Loucy (cell line): Measurements from ENCODE around the gene EFNA3.

Experiments used
- H2AFZ ChIP-seq: fragments of 200-600 bp; sonication (generic); 2 replicates; pipeline ENCODE4 v1.6.0; 2016; ENCODE audit warnings: antibody characterized with exemption, mild to moderate bottlenecking, low read length, moderate library complexity
- H3F3A ChIP-seq: fragments of 200-600 bp; 2 replicates; pipeline ENCODE4 v1.6.0; 2016; ENCODE audit warnings: antibody characterized with exemption, low read depth, mild to moderate bottlenecking
- H3K27me3 ChIP-seq: fragments of 200-600 bp; sonication (generic); 2 replicates; pipeline ENCODE4 v1.6.1; 2014; ENCODE audit warnings: low read length, mild to moderate bottlenecking; ENCODE audit not compliant: insufficient read depth, poor library complexity, severe bottlenecking
- H3K36me3 ChIP-seq: fragments of 200-600 bp; sonication (generic); 2 replicates; pipeline ENCODE4 v1.6.1; 2016; ENCODE audit warnings: low read length; ENCODE audit not compliant: insufficient read depth
- H3K4me1 ChIP-seq: fragments of 200-600 bp; sonication (generic); 2 replicates; pipeline ENCODE4 v1.5.1; 2014; ENCODE audit warnings: low read length, mild to moderate bottlenecking; ENCODE audit not compliant: insufficient read depth, poor library complexity, severe bottlenecking
- H3K4me2 ChIP-seq: fragments of 200-600 bp; sonication (generic); 2 replicates; pipeline ENCODE4 v1.6.0; 2014; ENCODE audit warnings: antibody characterized with exemption, low read length, low read depth, mild to moderate bottlenecking; ENCODE audit not compliant: poor library complexity, severe bottlenecking
- H3K4me3 ChIP-seq: fragments of 200-600 bp; sonication (generic); 2 replicates; pipeline ENCODE4 v1.5.1; 2014; ENCODE audit warnings: low read length, mild to moderate bottlenecking, mixed read lengths; ENCODE audit not compliant: poor library complexity, severe bottlenecking
- H3K79me2 ChIP-seq: fragments of 200-600 bp; sonication (generic); 2 replicates; pipeline ENCODE4 v1.6.1; 2014; ENCODE audit warnings: low read length; ENCODE audit not compliant: insufficient read depth
- H3K9ac ChIP-seq: fragments of 200-600 bp; sonication (generic); 2 replicates; pipeline ENCODE4 v1.6.0; 2014; ENCODE audit warnings: mild to moderate bottlenecking, low read depth, low read length, moderate library complexity; ENCODE audit not compliant: poor library complexity, severe bottlenecking
- H3K9me2 ChIP-seq: fragments of 200-600 bp; sonication (generic); replicated peaks from 2 replicates; pipeline ENCODE4 v1.6.1; 2016; ENCODE audit warnings: low read depth, low read length, mixed read lengths
- H3K9me3 ChIP-seq: fragments of 200-600 bp; sonication (generic); 2 replicates; pipeline ENCODE4 v1.6.1; 2014; ENCODE audit warnings: mild to moderate bottlenecking, antibody characterized with exemption, low read length, low read depth; ENCODE audit not compliant: insufficient read depth
- H4K20me1 ChIP-seq: fragments of 200-600 bp; sonication (generic); 2 replicates; pipeline ENCODE4 v1.6.0; 2014; ENCODE audit warnings: antibody characterized with exemption, low read length, mild to moderate bottlenecking; ENCODE audit not compliant: insufficient read depth, poor library complexity, severe bottlenecking
- CTCF ChIP-seq: fragments of 200-600 bp; sonication (generic); conservative IDR thresholded peaks from 2 replicates; pipeline ENCODE4 v1.5.1; 2014; ENCODE audit warnings: mild to moderate bottlenecking, antibody characterized with exemption, low read length
- EZH2phosphoT487 ChIP-seq: fragments of 200-600 bp; IDR thresholded peaks from 2 replicates; pipeline ENCODE4 v1.6.1; 2018; ENCODE audit warnings: antibody characterized with exemption, mild to moderate bottlenecking, moderate library complexity, borderline replicate concordance

EFNA3 gene

GRCh38 chr1:155094622-155094948 lies 15.9 kb downstream of the EFNA3 start:
- Histone ChIP-seq H3K4me2 (no peak overlapping the region), H4K20me1 (no peaks in the 10 kb centered on the region)

GRCh38 chr1:155099331-155099730 lies 20.7 kb downstream of the EFNA3 start:
- Histone ChIP-seq H3K79me2 (no peaks in the 10 kb centered on the region), H3K9me3 (no peaks in the 10 kb centered on the region), H4K20me1 (no peaks in the 10 kb centered on the region), H3K4me3 (no peak overlapping the region), H3K36me3 (no peaks in the 10 kb centered on the region), H3K4me1 (no peaks in the 10 kb centered on the region), H3K27me3 (no peaks in the 10 kb centered on the region), H3F3A (no peaks in the 10 kb centered on the region), H3K9ac (no peak overlapping the region), H3K9me2 (no peaks in the 10 kb centered on the region), H2AFZ (no peak overlapping the region), H3K4me2 (no peak overlapping the region)
- TF ChIP-seq CTCF, result no peak
- no peak for TF ChIP-seq EZH2phosphoT487

More at GRCh38 chr1:155094622-155094948, 15.9 kb downstream of the EFNA3 start:
- no peak overlapping the region for H3K4me3 ChIP-seq
- H3K9ac ChIP-seq, result no peak overlapping the region
- no peaks in the 10 kb centered on the region for H3F3A ChIP-seq
- H3K79me2 ChIP-seq, result no peaks in the 10 kb centered on the region
- peak overlapping the region; percentile 7; the same call in 1 of the 2 replicates for H2AFZ ChIP-seq
- no peaks in the 10 kb centered on the region for H3K9me3 ChIP-seq
- H3K27me3 ChIP-seq, result no peaks in the 10 kb centered on the region
- no peaks in the 10 kb centered on the region for H3K36me3 ChIP-seq
- H3K4me1 ChIP-seq, result peaks cover 4% of the 10 kb centered on the region
- TF ChIP-seq CTCF, result no peak; the same call in 1 of the 2 replicates
- no peak for TF ChIP-seq EZH2phosphoT487
- H3K9me2 ChIP-seq, result no peaks in the 10 kb centered on the region

- no peaks in the 10 kb centered on the region for H3K79me2 ChIP-seq
- no peak overlapping the region for H3K9ac ChIP-seq
- H2AFZ ChIP-seq, result no peak overlapping the region
- no peak overlapping the region for H3K4me3 ChIP-seq
- H3F3A ChIP-seq, result no peaks in the 10 kb centered on the region
- H3K4me1 ChIP-seq, result no peaks in the 10 kb centered on the region
- no peaks in the 10 kb centered on the region for H3K27me3 ChIP-seq
- no peak overlapping the region for H3K4me2 ChIP-seq
- H4K20me1 ChIP-seq, result no peaks in the 10 kb centered on the region
- H3K9me2 ChIP-seq, result no peaks in the 10 kb centered on the region
- no peak for TF ChIP-seq EZH2phosphoT487
- no peak for TF ChIP-seq CTCF
- no peaks in the 10 kb centered on the region for H3K36me3 ChIP-seq
- H3K9me3 ChIP-seq, result no peaks in the 10 kb centered on the region
These were observed 24.7 kb downstream of the EFNA3 start for GRCh38 chr1:155103325-155103724.
